HepG2 (cell line): ENCODE measurements around the gene TADA2B. TPM values are rescaled to one million over a fixed set of nuclear protein-coding genes. Genes with fewer than 3 reads are reported as not detected.

Experiments used
- ATAC-seq: fragments of 200-7000 bp; cut with Tn5 transposase; 3 replicates; pipeline ENCODE4 v1.9.1; 2020; ENCODE audit warnings: mild to moderate bottlenecking, moderate library complexity
- BruUV-seq: library from RNA; stranded (reverse); fragments of 400-500 nt; replicated peaks from 2 replicates; lab custom pipeline; 2021; lab: Mats Ljungman, UMichigan
- CTCF ChIA-PET: fragments of 300-600 bp; formaldehyde crosslinking; extraction: SDS; loops from one replicate; lab custom pipeline; 2021; ENCODE audit warnings: low total read pairs, inconsistent platforms, low intra/inter-chr PET ratio; lab: Yijun Ruan, JAX
- POLR2A ChIA-PET: fragments of 350-600 bp; sonication (Branson Sonifier 250); formaldehyde crosslinking; loops from one replicate; lab custom pipeline; 2020; ENCODE audit warnings: antibody characterized with exemption, inconsistent platforms; lab: Yijun Ruan, JAX
- DNase-seq: peaks from one replicate; pipeline ENCODE4 v3.0.0-alpha.2; 2015; ENCODE audit warnings: low spot score
- FAIRE-seq: peaks from 3 replicates; lab custom pipeline; 2011; peaks lifted over from hg19 to GRCh38; lab: Jason Lieb, UNC
- H2AFZ ChIP-seq: one replicate; pipeline ENCODE4 v1.6.1; 2011; ENCODE audit warnings: low read length, inconsistent platforms
- H3K27ac ChIP-seq: fragments of 300-600 bp; 3 replicates; pipeline ENCODE4 v1.8.0; 2011; ENCODE audit warnings: mixed run types, mild to moderate bottlenecking, mixed read lengths, low read length, inconsistent platforms; ENCODE audit not compliant: insufficient read depth; ENCODE audit errors: extremely low read length
- H3K27me3 ChIP-seq, 2 experiments: fragments of 200-600 bp in 1 of 2; 2 replicates in 1 of 2; 3 replicates in 1 of 2; pipeline versions ENCODE4 v1.6.0 to v1.8.0; 2011; ENCODE audit warnings: low read length in 2 of 2, mild to moderate bottlenecking in 2 of 2, moderate library complexity in 2 of 2, inconsistent platforms in 1 of 2; ENCODE audit not compliant: insufficient read depth in 2 of 2, control insufficient read depth in 1 of 2
- H3K36me3 ChIP-seq, 2 experiments: fragments of 200-600 bp in 1 of 2; replicated peaks in 1 of 2; 2 replicates in 1 of 2; 3 replicates in 1 of 2; pipeline versions ENCODE4 v1.5.1 to v1.8.0; 2011; ENCODE audit warnings: low read length in 2 of 2, inconsistent platforms in 1 of 2; ENCODE audit not compliant: insufficient read depth in 2 of 2, control insufficient read depth in 1 of 2
- H3K4me1 ChIP-seq: 2 replicates; pipeline ENCODE4 v1.5.1; 2012; ENCODE audit warnings: low read length, inconsistent platforms; ENCODE audit not compliant: insufficient read depth
- H3K4me2 ChIP-seq: 2 replicates; pipeline ENCODE4 v1.6.0; 2011; ENCODE audit warnings: low read depth, low read length, inconsistent platforms
- H3K4me3 ChIP-seq, 3 experiments: fragments of 200-600 bp in 1 of 3; sonication (generic), shearing (Covaris generic) in 1 of 3; replicated peaks in 1 of 3; 2 replicates each; pipeline ENCODE4 v1.5.1; 2011 to 2016; ENCODE audit warnings: low read length in 3 of 3, inconsistent platforms in 2 of 3, low read depth in 2 of 3, mild to moderate bottlenecking in 2 of 3, control low read depth in 1 of 3, mixed read lengths in 1 of 3; ENCODE audit not compliant: insufficient read depth in 1 of 3
- H3K79me2 ChIP-seq: one replicate; pipeline ENCODE4 v1.6.1; 2011; ENCODE audit warnings: low read length, inconsistent platforms; ENCODE audit not compliant: insufficient read depth
- H3K9ac ChIP-seq: 2 replicates; pipeline ENCODE4 v1.6.0; 2011; ENCODE audit warnings: mild to moderate bottlenecking, low read depth, low read length, inconsistent platforms; ENCODE audit not compliant: insufficient read depth
- H3K9me3 ChIP-seq: 2 replicates; pipeline ENCODE4 v1.5.1; 2012; ENCODE audit warnings: mild to moderate bottlenecking, low read length
- H4K20me1 ChIP-seq: 2 replicates; pipeline ENCODE4 v1.6.0; 2011; ENCODE audit warnings: inconsistent platforms, mild to moderate bottlenecking, low read length, moderate library complexity; ENCODE audit not compliant: insufficient read depth
- CAMTA2 ChIP-seq: sonication (generic); formaldehyde crosslinking; IDR thresholded peaks from 2 replicates; pipeline ENCODE4 v1.4.0; 2020; ENCODE audit warnings: mild to moderate bottlenecking, missing genetic modification reagents, borderline replicate concordance
- EEA1 ChIP-seq: sonication (generic); formaldehyde crosslinking; IDR thresholded peaks from 2 replicates; pipeline ENCODE4 v1.5.1; 2020; ENCODE audit warnings: mild to moderate bottlenecking, missing genetic modification reagents, borderline replicate concordance
- MTA3 ChIP-seq: sonication (generic); formaldehyde crosslinking; IDR thresholded peaks from 2 replicates; pipeline ENCODE4 v1.4.0; 2020; ENCODE audit warnings: missing genetic modification reagents
- TAF1 ChIP-seq: sonication (generic); formaldehyde crosslinking; IDR thresholded peaks from 2 replicates; pipeline ENCODE4 v1.4.0; 2020; ENCODE audit warnings: missing genetic modification reagents
- TCF7L2 ChIP-seq: IDR thresholded peaks from 2 replicates; pipeline ENCODE4 v1.6.1; 2011; ENCODE audit warnings: mild to moderate bottlenecking, low read depth, low read length, moderate library complexity
- ZFAT ChIP-seq: sonication (generic); formaldehyde crosslinking; conservative IDR thresholded peaks from 2 replicates; pipeline ENCODE4 v1.8.1; 2023; ENCODE audit warnings: missing genetic modification reagents, inconsistent platforms
- ZSCAN29 ChIP-seq: sonication (generic); formaldehyde crosslinking; conservative IDR thresholded peaks from 2 replicates; pipeline ENCODE4 v1.4.0; 2020; ENCODE audit warnings: mild to moderate bottlenecking, missing genetic modification reagents
- WGBS: methylation state at CpG from one replicate; pipeline ENCODE4 v1.1.6; 2017; ENCODE audit warnings: low lambda C conversion rate; 5-methylcytosine and 5-hydroxymethylcytosine counted together
- in situ Hi-C: cut with HindIII; loops from 2 replicates; pipeline ENCODE4 v1.10.0; 2017; ENCODE audit warnings: low pct_unique_long_range_greater_than_20kb; ENCODE audit not compliant: extremely low pct_ligation_motif_present
- intact Hi-C: fragments of 100-400 bp; cut with micrococcal nuclease; formaldehyde crosslinking; loops from one replicate; pipeline ENCODE4 v1.10.0; 2022; ENCODE audit not compliant: unreplicated experiment
- polyA plus RNA-seq, 8 experiments: library from polyadenylated mRNA; depleted of rRNA in 3 of 8; stranded (reverse) in 7 of 8; unstranded in 1 of 8; fragments of >200 nt; fragmentation: Illumina TruSeq in 4 of 8; extraction: Trizol in 4 of 8; gene quantifications; 2 replicates each; pipeline versions ENCODE4 v1.2.1 to v1.2.3, GENCODE V29; 2011 to 2016; ENCODE audit warnings: low read depth in 4 of 8, missing spikeins in 1 of 8, mixed read lengths in 1 of 8; ENCODE audit not compliant: insufficient read depth in 1 of 8
- total RNA-seq, 5 experiments: library from RNA; depleted of rRNA; stranded (reverse); fragments of >200 nt; fragmentation: Illumina TruSeq; extraction: Trizol; gene quantifications; 2 replicates each; pipeline ENCODE4 v1.2.3, GENCODE V29; 2016; ENCODE audit warnings: low read depth in 1 of 5
- TF ChIP-seq, protein P1 (sequence below): sonication (generic); formaldehyde crosslinking; IDR thresholded peaks from 2 replicates; pipeline ENCODE4 v1.5.0; 2020; ENCODE audit warnings: mild to moderate bottlenecking, low read depth, missing genetic modification reagents, borderline replicate concordance
- TF ChIP-seq, protein P2 (sequence below): sonication (generic); formaldehyde crosslinking; IDR thresholded peaks from 2 replicates; pipeline ENCODE4 v1.5.0; 2020; ENCODE audit warnings: mild to moderate bottlenecking, missing genetic modification reagents
- TF ChIP-seq, protein P3 (sequence below): sonication (generic); formaldehyde crosslinking; IDR thresholded peaks from 2 replicates; pipeline ENCODE4 v1.5.1; 2020; ENCODE audit warnings: mild to moderate bottlenecking, missing genetic modification reagents, moderate library complexity
- TF ChIP-seq, protein P4 (sequence below): sonication (generic); formaldehyde crosslinking; IDR thresholded peaks from 2 replicates; pipeline ENCODE4 v1.9.0; 2022; ENCODE audit warnings: missing genetic modification reagents, mild to moderate bottlenecking, borderline replicate concordance
- TF ChIP-seq, protein P5 (sequence below): sonication (generic); formaldehyde crosslinking; IDR thresholded peaks from 2 replicates; pipeline ENCODE4 v1.8.1; 2023; ENCODE audit warnings: mild to moderate bottlenecking, missing genetic modification reagents, borderline replicate concordance

The TADA2B gene
- total and polyA plus RNA-seq, 2 of the 13 experiments (the other 11 are each of a cell fraction or from before 2014, with no cell fraction given): 4.6 to 8.9 TPM

DNA sequence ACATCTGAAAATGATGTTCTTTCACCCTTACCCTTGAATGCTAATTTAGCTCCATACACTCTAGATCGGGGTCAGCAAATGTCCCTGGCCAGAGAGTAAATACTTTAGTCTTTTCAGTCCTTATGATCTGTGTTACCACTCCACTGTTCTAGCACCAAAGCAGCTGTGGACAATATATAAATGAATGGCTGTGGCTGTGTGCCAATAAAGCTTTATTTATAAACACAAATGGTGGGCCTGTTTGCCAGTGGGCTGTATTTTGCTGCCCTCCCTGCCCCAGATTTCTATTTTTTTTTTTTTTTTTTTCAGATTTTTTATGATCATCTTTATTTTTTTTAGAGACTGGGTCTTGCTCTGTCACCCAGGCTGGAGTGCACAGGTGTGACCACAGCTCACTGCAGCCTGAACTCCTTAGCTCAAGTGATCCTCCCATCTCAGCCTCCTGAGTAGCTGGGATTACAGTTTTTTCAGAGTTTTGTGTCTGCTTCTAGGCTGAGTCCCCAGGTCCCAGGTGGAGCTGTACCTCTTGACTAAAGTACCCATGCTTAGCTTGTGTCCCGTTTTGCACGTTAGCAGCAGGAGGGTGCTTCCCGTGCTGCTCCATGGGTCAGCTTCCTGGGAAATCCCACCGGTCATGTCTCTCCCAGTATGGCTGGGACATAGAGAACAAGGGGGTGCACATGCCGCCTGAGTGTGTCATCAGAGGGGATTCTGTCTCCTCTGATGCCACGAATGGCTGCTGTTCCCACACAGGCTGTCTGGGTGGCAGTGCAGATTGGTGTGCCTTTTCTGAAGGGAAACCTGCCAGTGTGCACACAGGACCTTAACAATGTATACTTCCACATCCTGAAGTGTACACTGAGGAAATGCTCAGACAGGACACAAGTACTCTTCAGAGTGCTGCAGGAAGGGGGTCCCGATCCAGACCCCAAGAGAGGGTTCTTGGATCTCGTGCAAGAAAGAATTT is 40.7 kb downstream of the TADA2B start:
- no peaks in the 10 kb centered on the region for H4K20me1 ChIP-seq
- peak overlapping the region; percentile 70 for H2AFZ ChIP-seq
- DNase-seq: no peak
- peak overlapping the region; percentile 48 to 67 (median 53); a peak in 5 of 6 replicates for H3K4me3 ChIP-seq
- H3K4me1 ChIP-seq: peaks cover 7% of the 10 kb centered on the region; the same call in 1 of the 2 replicates
- H3K79me2 ChIP-seq: no peaks in the 10 kb centered on the region
- H3K9me3 ChIP-seq: 0 out of 2 replicates have a peak, but pooled peaks cover 7% of the 10 kb centered on the region
- no peaks in the 10 kb centered on the region for H3K36me3 ChIP-seq
- H3K4me2 ChIP-seq: peak overlapping the region; percentile 91
- no peak for FAIRE-seq
- intact Hi-C loops: no loop called here
- peak; percentile 68 for ATAC-seq
- CTCF ChIA-PET: no interaction called here
- POLR2A ChIA-PET: interaction anchor here (1.0 to 2.2 kb wide), 4 partner anchors 8 to 97 kb away, joined by 3 to 10 read pairs (median 4); partner anchors contain the start of gene GRPEL1
- H3K27me3 ChIP-seq: no peaks in the 10 kb centered on the region
- in situ Hi-C loops: no loop called here
- H3K27ac ChIP-seq: no peak overlapping the region
- BruUV-seq: no TSS peak
- 24% methylated on average over 9 of the region's 9 CpGs for WGBS
- peak overlapping the region; percentile 63; the same call in 1 of the 2 replicates for H3K9ac ChIP-seq
- TF ChIP-seq, protein P1, sequence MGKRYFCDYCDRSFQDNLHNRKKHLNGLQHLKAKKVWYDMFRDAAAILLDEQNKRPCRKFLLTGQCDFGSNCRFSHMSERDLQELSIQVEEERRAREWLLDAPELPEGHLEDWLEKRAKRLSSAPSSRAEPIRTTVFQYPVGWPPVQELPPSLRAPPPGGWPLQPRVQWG: no peak
- TF ChIP-seq EEA1 (CRISPR knock-in tag): no peak
- no peak for TF ChIP-seq MTA3 (CRISPR knock-in tag)
- no peak for TF ChIP-seq ZFAT
- TF ChIP-seq CAMTA2: no peak
- peak; percentile 19; the same call in 1 of the 2 replicates for TF ChIP-seq TAF1
- TF ChIP-seq, protein P2, sequence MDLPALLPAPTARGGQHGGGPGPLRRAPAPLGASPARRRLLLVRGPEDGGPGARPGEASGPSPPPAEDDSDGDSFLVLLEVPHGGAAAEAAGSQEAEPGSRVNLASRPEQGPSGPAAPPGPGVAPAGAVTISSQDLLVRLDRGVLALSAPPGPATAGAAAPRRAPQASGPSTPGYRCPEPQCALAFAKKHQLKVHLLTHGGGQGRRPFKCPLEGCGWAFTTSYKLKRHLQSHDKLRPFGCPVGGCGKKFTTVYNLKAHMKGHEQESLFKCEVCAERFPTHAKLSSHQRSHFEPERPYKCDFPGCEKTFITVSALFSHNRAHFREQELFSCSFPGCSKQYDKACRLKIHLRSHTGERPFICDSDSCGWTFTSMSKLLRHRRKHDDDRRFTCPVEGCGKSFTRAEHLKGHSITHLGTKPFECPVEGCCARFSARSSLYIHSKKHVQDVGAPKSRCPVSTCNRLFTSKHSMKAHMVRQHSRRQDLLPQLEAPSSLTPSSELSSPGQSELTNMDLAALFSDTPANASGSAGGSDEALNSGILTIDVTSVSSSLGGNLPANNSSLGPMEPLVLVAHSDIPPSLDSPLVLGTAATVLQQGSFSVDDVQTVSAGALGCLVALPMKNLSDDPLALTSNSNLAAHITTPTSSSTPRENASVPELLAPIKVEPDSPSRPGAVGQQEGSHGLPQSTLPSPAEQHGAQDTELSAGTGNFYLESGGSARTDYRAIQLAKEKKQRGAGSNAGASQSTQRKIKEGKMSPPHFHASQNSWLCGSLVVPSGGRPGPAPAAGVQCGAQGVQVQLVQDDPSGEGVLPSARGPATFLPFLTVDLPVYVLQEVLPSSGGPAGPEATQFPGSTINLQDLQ (CRISPR knock-in tag): no peak
- TF ChIP-seq, protein P3, sequence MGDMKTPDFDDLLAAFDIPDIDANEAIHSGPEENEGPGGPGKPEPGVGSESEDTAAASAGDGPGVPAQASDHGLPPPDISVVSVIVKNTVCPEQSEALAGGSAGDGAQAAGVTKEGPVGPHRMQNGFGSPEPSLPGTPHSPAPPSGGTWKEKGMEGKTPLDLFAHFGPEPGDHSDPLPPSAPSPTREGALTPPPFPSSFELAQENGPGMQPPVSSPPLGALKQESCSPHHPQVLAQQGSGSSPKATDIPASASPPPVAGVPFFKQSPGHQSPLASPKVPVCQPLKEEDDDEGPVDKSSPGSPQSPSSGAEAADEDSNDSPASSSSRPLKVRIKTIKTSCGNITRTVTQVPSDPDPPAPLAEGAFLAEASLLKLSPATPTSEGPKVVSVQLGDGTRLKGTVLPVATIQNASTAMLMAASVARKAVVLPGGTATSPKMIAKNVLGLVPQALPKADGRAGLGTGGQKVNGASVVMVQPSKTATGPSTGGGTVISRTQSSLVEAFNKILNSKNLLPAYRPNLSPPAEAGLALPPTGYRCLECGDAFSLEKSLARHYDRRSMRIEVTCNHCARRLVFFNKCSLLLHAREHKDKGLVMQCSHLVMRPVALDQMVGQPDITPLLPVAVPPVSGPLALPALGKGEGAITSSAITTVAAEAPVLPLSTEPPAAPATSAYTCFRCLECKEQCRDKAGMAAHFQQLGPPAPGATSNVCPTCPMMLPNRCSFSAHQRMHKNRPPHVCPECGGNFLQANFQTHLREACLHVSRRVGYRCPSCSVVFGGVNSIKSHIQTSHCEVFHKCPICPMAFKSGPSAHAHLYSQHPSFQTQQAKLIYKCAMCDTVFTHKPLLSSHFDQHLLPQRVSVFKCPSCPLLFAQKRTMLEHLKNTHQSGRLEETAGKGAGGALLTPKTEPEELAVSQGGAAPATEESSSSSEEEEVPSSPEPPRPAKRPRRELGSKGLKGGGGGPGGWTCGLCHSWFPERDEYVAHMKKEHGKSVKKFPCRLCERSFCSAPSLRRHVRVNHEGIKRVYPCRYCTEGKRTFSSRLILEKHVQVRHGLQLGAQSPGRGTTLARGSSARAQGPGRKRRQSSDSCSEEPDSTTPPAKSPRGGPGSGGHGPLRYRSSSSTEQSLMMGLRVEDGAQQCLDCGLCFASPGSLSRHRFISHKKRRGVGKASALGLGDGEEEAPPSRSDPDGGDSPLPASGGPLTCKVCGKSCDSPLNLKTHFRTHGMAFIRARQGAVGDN (CRISPR knock-in tag): peak; percentile 21; the same call in 1 of the 2 replicates
- TF ChIP-seq ZSCAN29 (CRISPR knock-in tag): no peak
- TF ChIP-seq, protein P4, sequence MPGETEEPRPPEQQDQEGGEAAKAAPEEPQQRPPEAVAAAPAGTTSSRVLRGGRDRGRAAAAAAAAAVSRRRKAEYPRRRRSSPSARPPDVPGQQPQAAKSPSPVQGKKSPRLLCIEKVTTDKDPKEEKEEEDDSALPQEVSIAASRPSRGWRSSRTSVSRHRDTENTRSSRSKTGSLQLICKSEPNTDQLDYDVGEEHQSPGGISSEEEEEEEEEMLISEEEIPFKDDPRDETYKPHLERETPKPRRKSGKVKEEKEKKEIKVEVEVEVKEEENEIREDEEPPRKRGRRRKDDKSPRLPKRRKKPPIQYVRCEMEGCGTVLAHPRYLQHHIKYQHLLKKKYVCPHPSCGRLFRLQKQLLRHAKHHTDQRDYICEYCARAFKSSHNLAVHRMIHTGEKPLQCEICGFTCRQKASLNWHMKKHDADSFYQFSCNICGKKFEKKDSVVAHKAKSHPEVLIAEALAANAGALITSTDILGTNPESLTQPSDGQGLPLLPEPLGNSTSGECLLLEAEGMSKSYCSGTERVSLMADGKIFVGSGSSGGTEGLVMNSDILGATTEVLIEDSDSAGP (CRISPR knock-in tag): no peak
- TF ChIP-seq, protein P5, sequence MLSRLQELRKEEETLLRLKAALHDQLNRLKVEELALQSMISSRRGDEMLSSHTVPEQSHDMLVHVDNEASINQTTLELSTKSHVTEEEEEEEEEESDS (CRISPR knock-in tag): no peak
- no peak for TF ChIP-seq TCF7L2
